Smooth muscle cell of the brain vasculature (primary cell): Measurements from ENCODE around the gene DTNBP1.

Experiments used
- DNase-seq: peaks from one replicate; pipeline ENCODE4 v3.0.0-alpha.2; 2012; ENCODE audit warnings: low read depth, low spot score

The DTNBP1 gene

DNA sequence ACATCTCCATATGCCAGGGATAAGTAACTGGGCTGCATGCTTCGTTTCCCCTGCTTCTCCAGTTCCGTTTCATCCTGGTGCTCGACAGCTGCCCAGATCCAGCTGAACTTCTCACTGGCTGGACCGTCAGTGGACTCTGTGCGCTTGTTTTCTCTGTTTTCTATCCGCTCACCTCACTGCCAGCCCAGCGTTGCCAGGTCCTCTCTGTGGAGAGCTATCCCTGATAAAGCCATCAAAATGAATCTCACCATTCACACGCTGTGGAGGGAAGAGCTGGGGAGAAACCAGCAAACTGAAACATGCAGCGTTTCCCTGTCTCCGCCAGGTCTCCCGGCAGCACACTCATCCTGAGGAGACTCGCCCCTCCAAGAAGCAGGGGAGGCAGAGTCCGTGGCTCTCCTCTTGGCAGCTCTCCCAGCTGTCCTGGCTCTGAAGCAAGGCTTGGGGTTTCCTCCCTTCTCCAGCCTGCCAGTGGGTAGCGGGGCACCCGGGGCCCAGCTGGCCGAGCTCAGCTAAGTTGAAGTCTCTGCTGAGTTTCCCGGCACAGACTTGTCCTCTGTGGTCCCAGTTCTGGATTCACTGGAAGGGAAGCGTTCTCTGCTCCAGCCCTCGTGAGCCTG is 160.9 kb downstream of the DTNBP1 start:
- no peak for DNase-seq

DNA sequence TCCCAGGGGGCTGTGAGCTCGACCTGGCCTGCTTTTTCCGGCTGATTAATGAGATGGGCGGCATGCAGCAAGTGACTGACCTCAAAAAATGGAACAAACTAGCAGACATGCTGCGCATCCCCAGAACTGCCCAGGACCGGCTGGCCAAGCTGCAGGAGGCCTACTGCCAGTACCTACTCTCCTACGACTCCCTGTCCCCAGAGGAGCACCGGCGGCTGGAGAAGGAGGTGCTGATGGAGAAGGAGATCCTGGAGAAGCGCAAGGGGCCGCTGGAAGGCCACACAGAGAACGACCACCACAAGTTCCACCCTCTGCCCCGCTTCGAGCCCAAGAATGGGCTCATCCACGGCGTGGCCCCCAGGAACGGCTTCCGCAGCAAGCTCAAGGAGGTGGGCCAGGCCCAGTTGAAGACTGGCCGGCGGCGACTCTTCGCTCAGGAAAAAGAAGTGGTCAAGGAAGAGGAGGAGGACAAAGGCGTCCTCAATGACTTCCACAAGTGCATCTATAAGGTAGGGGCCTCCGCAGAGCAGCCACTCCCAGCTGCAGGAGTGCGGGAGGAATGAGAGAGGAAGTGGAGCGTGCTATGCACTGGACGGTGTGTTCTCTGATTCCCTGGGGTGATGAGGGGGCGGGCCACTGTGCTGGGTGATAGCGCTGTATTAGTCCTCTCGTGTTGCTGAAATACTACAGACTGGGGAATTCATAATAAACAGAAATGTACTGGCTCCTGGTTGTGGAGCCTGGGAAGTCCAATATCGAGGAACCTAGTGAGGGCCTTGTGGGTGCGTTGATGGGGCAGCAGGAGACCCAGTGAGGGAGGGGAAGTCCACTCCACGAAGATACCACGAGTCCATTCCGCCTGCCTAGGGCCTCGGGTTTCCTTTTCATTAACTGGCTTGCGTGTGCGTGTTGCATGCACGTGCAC is 161.7 kb downstream of the DTNBP1 start:
- DNase-seq, result no peak

DNA sequence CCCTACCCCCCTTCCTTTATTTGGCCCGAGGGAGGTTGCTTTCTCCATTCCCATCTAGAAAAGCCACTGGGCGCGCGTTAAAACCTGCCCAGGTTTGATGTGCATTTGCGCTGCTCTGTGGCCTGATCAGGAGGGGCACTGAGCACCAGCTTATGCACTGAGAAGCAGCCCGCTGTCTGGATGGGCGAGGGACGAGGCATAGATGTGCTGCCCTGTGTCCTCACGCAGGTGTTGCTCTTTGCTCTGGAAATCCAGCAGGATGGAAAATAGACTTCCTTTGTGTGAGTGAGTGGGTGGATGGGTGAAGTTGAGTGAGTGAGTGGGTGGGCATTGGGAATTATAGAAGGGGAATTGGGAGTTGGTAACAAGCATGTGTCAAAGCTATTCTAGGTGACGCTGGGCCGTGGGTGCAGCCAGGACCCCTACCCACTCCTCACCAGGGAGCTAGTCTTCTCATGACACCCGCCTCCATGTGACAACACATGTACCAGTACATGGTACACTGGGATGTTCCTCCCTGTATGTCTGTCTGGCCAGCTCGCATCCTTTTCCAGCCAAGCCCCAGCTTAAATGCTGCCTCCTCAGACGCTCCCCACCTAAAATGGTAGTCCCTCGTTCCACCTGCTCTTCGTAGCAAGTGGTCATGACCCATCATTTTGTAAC is 162.6 kb downstream of the DTNBP1 start:
- no peak for DNase-seq

DNA sequence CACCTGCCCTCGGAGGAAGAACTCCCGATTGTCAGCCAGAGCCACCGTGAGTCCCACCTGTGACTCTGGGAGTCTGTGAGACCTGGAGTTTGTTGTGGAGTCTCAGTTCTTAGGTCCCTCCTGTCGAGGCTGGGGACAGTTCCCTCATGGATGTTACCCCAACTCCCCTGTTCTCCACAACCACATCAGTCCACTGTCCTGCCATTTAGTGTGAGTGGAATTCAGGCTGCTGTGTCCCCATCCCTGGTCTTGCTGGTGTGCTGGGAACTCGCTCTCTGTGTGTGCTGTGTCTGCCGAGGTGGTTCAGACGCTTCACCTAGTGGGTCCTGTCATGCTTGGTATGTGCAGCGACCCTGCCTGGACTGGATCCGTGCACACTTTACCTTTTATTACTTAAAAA is 163.2 kb downstream of the DTNBP1 start:
- no peak for DNase-seq

DNA sequence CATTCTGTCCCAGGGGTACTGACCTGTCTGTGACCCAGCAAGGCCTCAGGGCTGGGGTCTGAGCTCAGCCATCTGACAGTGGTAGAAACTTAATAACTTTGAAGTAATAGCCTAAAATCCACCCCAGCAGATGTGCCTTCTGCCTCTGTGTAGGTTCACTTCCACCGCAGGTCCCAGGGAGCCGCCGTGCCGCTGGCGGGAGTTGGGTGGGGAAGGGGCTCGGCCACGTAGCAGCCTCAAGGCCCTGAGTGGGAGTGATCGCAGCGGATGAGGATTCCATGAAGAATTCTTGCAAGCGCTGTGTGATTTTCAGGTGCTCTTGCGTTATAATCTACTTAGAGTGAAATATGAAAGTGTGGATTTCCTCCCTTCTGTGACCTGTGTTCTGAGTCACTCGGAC is 163.7 kb downstream of the DTNBP1 start:
- no peak for DNase-seq

DNA sequence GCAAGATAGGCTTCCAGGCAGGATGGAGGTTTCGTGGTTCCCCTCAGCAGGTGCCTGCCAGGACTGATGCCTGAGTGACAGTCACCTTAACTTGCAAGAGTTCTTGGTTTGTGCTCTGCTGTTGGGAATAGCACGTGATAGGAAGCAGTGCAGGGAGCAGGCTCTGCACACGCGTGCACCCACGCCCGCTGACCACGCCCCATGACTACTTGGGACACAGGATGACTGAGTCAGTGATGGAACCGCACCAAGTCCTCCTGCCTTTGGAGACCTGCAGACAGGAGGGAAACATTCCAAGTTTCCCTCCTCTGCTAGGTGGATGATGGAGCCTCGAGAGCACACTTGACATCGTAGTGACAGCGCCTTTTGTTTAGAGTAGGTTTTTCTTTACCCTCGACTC is 164.2 kb downstream of the DTNBP1 start:
- DNase-seq, result no peak

DNA sequence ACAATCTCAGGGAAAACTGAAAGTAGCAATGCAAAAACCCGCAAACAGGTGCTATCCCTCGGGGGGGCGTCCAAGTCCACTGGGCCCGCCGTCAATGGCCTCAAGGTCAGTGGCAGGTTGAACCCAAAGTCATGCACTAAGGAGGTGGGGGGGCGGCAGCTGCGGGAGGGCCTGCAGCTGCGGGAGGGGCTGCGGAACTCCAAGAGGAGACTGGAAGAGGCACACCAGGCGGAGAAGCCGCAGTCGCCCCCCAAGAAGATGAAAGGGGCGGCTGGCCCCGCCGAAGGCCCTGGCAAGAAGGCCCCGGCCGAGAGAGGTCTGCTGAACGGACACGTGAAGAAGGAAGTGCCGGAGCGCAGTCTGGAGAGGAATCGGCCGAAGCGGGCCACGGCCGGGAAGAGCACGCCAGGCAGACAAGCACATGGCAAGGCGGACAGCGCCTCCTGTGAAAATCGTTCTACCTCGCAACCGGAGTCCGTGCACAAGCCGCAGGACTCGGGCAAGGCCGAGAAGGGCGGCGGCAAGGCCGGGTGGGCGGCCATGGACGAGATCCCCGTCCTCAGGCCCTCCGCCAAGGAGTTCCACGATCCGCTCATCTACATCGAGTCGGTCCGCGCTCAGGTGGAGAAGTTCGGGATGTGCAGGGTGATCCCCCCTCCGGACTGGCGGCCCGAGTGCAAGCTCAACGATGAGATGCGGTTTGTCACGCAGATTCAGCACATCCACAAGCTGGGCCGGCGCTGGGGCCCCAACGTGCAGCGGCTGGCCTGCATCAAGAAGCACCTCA is 166.3 kb downstream of the DTNBP1 start:
- DNase-seq, result no peak

DNA sequence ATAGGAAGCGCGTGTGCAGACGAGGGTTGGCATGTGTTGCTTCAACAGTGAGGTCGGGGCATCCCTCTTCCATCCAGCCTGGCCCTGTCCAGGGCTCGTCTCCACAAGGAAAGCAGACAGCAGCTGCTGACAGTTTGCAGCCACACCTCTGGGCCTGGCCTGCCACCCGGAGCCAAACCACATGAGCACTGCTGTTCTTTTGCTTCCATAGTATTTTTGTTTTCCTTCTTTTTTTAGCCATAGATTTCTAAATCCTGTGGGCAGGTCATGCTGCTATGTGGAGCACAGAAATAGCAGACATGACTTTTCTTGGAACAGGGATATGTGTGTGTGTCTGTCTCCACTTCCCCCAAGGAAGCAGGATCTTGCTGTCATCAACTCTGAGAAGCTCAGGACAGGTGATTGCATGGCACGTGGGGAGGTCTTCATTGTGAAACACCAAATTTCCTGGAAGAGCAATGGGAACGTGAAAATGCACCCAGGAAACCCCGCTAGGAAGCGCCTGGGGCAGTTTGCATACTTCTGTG is 167.4 kb downstream of the DTNBP1 start:
- DNase-seq, result no peak

DNA sequence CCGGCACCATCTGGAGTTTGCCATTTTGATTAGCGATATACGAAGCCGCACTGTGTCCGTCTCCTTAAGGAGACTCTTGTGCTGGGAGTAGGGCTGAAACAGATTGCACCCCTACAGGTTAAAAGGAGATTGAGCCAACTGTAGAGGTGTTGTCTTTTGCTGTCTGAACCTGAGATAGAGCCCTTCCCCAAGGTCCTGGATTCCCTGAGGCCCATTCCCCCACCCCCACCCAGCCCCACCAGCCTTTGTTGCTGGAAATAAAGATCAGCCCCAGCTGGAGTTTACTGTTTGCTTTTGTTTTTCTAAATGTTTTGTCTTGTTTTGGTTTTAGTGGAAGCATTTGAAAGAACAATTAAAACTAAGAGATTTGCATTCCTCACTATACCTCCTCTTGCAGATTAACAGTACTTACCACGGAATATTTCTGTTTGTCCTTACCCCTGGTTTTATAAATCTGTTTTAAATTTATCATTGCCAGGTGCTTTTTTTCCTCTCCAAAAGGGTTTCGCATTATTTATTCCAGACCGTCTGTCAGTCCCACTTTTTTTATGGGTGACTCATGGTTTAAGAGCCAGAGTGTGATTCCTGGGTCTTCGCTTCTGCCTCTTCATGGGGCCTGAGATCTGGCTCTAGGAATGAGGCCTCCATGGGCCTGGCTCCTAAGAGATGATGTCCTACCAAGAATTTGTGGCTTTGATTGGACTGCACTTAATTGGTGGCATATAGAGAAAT is 169.2 kb downstream of the DTNBP1 start:
- DNase-seq, result no peak

DNA sequence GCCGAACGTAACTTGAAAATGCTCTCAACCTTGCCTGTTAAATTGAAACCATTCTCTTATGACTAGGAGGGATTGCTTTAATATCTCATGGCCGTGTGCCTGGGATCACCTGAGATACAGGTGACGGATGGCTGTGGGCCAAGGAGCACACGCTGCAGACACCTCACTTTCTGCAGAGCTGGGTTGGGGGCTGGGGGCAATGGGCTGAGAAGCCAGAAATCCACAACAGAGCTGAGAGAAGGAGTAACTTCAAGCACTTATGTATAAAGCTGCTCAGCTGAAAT is 170.9 kb downstream of the DTNBP1 start:
- DNase-seq, result no peak

DNA sequence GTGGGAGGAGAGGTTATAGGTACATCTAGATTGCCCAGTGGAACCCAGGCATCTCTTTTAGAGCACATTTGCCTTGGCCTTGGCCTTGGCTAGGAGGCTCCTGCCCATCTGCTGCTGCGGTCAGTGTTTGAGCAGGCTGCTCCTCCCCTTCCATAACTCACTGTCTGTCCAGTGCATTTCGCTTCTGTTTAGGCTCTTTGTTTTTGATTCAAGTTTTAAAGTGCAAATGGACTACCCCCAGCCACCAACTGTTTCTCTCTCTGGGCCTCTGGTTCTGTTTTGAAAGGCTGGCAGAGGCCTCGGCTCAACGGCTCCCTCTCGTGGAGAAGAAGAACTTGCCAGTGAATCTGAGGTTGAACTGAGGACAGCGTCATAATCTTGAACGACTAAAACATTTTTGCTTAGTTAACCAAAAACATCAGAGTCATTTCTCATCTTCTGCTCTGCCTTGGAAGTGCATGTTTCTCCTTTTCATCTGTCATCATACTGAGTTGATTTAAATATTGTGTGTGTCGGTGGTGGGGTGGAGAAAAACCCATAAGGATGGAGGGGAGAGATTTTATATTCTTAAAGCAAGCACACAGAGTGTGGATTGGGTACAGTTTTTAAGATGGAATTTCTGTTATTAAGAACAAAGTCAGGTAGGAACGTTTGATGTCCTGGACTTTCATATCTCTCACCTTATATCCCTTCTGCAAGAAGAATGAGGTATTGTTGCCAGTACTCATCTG is 171.4 kb downstream of the DTNBP1 start:
- DNase-seq, result no peak

DNA sequence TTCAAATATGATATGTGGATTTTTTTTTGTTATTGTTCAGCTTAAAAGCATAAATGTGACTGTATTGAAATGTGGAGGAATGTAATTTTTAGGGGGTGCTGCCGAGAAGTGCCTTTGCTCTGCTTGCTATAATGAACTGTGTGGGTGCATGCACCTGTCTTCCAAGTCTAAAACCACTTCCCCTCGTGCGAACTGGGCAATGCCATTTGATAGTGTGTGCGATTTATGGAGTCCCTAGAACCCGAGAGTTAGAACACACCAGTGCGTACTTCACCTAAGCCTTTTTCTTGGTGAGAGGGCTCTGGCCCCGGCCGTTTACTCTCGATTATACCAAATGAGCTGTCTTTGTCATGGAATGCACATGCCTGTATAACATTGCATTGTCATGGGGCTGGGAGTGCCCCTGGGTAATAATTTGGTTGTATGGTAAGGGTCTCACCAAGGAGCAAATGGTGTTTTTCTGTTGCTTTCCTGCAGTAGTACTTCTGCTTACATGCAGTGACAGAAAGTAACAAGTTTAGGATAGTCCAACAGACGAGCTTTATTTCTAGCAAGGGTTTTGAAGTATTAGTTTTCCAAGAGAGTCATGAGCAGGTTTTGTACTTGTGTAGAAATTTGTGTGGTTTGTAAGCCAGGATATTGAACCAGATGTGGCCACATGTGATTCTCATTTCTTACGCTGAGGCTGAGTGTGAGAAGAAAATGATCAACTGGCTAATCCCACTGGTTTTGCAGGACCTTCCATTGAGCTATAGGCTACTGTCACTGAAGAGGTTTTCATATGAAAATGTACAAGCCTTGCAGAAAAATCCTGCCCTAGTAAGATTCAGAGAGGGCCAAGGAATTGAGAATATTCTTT is 172.4 kb downstream of the DTNBP1 start:
- no peak for DNase-seq

DNA sequence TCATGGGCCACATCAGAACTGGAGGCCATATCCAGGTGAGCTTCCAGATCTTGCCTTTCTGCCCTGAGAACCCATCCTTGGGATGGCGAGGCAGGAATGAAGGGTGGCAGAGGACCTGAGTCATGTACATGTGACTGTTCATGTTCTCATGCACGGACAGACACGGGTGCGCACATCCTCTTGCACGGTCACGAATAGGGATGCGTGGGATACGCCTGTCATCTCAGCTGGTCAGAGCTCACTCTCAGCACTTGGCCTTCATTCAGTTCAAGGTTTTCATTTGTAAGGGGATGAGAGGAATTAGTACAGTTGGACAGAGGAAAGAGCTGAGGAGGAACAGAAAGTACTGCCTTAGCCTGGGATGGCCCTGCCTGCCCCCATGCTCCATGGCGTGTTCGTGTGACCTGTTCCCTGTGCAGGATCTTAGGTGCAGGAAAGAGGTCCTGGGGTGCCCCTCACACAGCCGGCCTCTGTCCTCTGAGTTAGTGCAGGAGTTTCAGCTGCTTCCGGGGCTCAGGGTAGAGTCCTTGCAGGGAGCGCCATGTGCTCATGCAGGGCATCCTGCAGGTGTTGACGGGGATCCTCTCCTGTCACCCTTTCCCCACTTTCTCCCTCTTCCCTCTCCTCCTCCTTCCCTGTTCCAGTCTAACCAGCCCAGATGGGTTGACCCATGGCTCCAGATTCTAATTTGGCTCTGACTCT is 173.4 kb downstream of the DTNBP1 start:
- no peak for DNase-seq

DNA sequence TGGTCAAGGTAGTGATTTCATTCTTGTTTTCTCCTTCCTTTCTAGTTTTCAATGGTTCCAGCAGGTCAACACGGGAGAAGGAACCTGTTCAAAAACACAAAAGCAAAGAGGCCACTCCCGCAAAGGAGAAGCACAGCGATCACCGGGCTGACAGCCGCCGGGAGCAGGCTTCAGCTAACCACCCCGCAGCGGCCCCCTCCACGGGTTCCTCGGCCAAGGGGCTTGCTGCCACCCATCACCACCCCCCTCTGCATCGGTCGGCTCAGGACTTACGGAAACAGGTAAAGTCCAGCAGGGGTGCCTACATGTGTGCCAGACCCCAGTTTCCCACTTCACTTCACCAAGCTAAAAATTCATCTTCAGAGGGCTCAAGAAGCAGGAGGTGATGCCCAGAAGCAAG is 175.6 kb downstream of the DTNBP1 start:
- no peak for DNase-seq

DNA sequence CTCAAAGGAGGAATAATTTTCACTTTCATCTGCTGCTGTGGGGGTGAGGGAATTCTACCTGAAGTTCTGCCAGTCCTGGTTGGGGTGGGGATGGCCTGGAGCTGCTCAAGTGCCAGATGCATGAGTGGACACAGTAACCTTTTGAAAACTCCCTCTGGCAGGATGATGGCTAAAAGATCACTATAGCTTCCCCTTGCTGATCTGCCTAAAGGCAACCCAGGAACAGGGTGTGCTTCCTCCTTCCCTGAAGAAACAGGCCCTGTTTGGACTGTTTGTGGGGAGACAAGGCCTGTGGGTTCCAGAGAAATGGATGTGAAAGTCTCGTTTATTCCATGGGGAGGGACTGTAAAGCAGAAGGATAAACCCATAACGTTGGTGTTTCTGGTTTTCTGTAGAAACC is 176.9 kb downstream of the DTNBP1 start:
- no peak for DNase-seq

DNA sequence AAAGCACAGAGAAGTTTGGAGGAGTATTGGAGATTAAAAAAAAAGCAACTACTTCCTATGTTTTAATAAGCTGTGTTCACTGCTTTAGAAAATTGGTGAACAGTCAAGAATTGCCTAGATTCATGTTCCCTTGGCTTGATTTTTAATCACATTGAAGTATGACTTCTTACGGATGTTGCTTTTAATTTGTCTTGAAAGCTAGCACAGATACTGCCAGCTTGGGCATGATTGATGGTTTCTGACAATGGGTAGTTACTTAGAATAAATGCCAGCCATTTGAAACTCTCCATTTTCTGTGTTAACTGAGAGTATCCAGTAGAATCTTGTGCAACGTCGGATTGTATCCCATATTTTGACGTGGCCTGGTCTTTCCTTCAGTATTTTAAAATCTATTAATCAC is 178.0 kb downstream of the DTNBP1 start:
- no peak for DNase-seq

DNA sequence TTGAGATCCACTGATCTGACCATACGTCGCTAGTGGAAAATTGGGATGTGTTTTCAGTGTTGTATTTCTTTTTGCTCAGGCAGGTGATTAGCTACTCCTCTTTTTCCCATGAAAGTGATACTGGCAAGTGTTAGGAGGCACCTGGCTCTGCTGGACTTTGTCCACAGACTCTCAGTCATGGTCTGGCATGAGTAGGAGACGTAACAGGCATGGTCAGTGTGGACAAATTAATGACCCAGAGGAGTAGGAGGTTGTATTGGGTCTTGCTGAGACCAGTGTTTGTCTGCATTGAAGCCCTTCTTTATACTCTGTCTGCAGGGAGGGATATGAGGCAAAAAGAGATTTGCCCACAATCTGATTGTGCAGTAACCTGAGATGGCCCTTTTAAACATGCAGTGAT is 178.7 kb downstream of the DTNBP1 start:
- DNase-seq, result no peak

DNA sequence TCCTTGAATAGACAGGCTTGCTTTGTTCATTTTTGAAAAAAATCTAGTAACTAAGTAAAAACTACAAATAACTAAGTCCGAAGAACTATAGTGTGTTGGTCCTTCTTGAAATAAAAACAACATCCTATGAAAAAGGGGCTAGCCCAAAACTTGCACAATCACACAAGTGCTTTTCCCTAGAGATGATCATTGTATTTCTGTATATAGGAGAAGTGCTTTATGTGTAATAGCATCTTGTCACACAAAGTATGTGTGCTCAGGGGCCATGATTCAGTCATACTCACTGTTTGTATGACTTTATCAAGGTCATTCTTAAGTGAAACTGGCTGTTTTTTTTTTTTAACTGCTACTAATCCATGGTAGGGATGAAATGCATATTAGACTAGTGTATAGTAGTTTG is 179.8 kb downstream of the DTNBP1 start:
- no peak for DNase-seq
